ENCODE data around the gene TSPAN9.

TSPAN9 gene

GRCh38 chr12:3326850-3327780 is 249.9 kb downstream of the TSPAN9 start:
- DNase-seq (ENCODE audit: low read depth in 2 of 3, low spot score in 1 of 3), result no peak

GRCh38 chr12:3328081-3328480 is 250.9 kb downstream of the TSPAN9 start:
- no peak for DNase-seq (ENCODE audit: low read depth in 2 of 3, low spot score in 1 of 3)

GRCh38 chr12:3328571-3328970 is 251.4 kb downstream of the TSPAN9 start:
- no peak for DNase-seq (ENCODE audit: low read depth in 2 of 3, low spot score in 1 of 3)

- no peak for DNase-seq (ENCODE audit: low read depth in 2 of 3, low spot score in 1 of 3)
These were observed 252.2 kb downstream of the TSPAN9 start for GRCh38 chr12:3329361-3329760.

- DNase-seq (ENCODE audit: low read depth in 2 of 3, low spot score in 1 of 3), result no peak
These were observed 253.9 kb downstream of the TSPAN9 start for GRCh38 chr12:3330976-3331510.

GRCh38 chr12:3332188-3332587 is 255.0 kb downstream of the TSPAN9 start:
- DNase-seq (ENCODE audit: low read depth in 2 of 3, low spot score in 1 of 3), result no peak

- no peak for DNase-seq (ENCODE audit: low read depth in 2 of 3, low spot score in 1 of 3)
These were observed 256.4 kb downstream of the TSPAN9 start for GRCh38 chr12:3333583-3333982.

- no peak for DNase-seq (ENCODE audit: low read depth in 2 of 3, low spot score in 1 of 3)
These were observed 256.8 kb downstream of the TSPAN9 start for GRCh38 chr12:3333991-3334391.

GRCh38 chr12:3335078-3335487 is 257.9 kb downstream of the TSPAN9 start:
- no peak for DNase-seq (ENCODE audit: low read depth in 2 of 3, low spot score in 1 of 3)

All from stimulated activated CD4-positive, alpha-beta T cell treated with anti-CD3 and anti-CD28 coated beads, Interleukin-12 subunit alpha, Interleukin-12 subunit beta, amount 100 ng/mL, for 48 hours (primary cell).